Measurements from ENCODE around the gene RXFP4. TPM values are rescaled to one million over a fixed set of nuclear protein-coding genes. Genes with fewer than 3 reads are reported as not detected.
A peak's percentile ranks its signal among the peaks of the same experiment; 100 is the strongest.

The RXFP4 gene
- total and polyA plus RNA-seq, 2 of the 13 experiments (the other 11 are each of a cell fraction or from before 2014, with no cell fraction given), result 0.38 to 1.4 TPM

- 55% methylated on average over 4 of the region's 4 CpGs for WGBS (ENCODE audit: low lambda C conversion rate)
- Histone ChIP-seq H3K9me3 (ENCODE audit: low read length) (no peaks in the 10 kb centered on the region), H3K79me2 (ENCODE audit: insufficient read depth, low read length) (peaks cover 31% of the 10 kb centered on the region), H3K4me2 (ENCODE audit: low read depth, low read length) (peak overlapping the region; percentile 92), H4K20me1 (ENCODE audit: insufficient read depth, low read length) (no peaks in the 10 kb centered on the region), H3K36me3 (replicated peaks in 1 of 2; ENCODE audit: control insufficient read depth in 1 of 2, insufficient read depth in 2 of 2, low read length in 2 of 2) (no peaks in the 10 kb centered on the region), H2AFZ (ENCODE audit: low read length) (no peak overlapping the region), H3K4me1 (ENCODE audit: insufficient read depth, low read length) (peaks cover 87% of the 10 kb centered on the region), H3K27me3 (ENCODE audit: control insufficient read depth in 1 of 2, insufficient read depth in 2 of 2, low read length in 2 of 2) (no peaks in the 10 kb centered on the region; a peak in 1 of 5 replicates), H3K4me3 (replicated peaks in 1 of 3; ENCODE audit: insufficient read depth in 1 of 3, low read depth in 2 of 3, low read length in 3 of 3) (peak overlapping the region; percentile 85 to 92 (median 90)), H3K27ac (ENCODE audit: extremely low read length, insufficient read depth, low read length) (no peak overlapping the region), H3K9ac (ENCODE audit: insufficient read depth, low read depth, low read length) (peak overlapping the region; percentile 83; the same call in 1 of the 2 replicates)
- intact Hi-C loops (cut with micrococcal nuclease; ENCODE audit: unreplicated experiment), result loop anchor here (5.0 kb wide), 1 partner anchor 37 kb away; the partner anchor contains the start of gene RXFP4
- ChIA-PET POLR2A (interaction anchor here (1.0 to 13.5 kb wide), 8 partner anchors 12 to 87 kb away, joined by 4 to 390 read pairs (median 10); partner anchors contain the start of genes KHDC4 and RXFP4), CTCF (ENCODE audit: low intra/inter-chr PET ratio, low total read pairs) (no interaction called here)
- BruUV-seq (replicated peaks), result no TSS peak
- FAIRE-seq, result no peak
- TF ChIP-seq HOXA3 (CRISPR knock-in tag; IDR thresholded peaks at IDR 0.05) (no peak), TIGD3 (CRISPR knock-in tag; IDR thresholded peaks at IDR 0.05; ENCODE audit: borderline replicate concordance) (no peak), PBX2 (CRISPR knock-in tag; IDR thresholded peaks at IDR 0.05) (no peak), TP53 (CRISPR knock-in tag; conservative IDR thresholded peaks at IDR 0.05) (no peak), RFX1 (IDR thresholded peaks at IDR 0.05) (no peak), ZNF839 (CRISPR knock-in tag; IDR thresholded peaks at IDR 0.05; ENCODE audit: borderline replicate concordance) (no peak), ZNF460 (CRISPR knock-in tag; IDR thresholded peaks at IDR 0.05; ENCODE audit: borderline replicate concordance) (no peak), KMT2A (CRISPR knock-in tag; IDR thresholded peaks at IDR 0.05) (no peak)
- ATAC-seq, result no peak
- in situ Hi-C loops (cut with HindIII; ENCODE audit: extremely low pct_ligation_motif_present, low pct_unique_long_range_greater_than_20kb), result loop anchor here (10.0 kb wide), 1 partner anchor 45 kb away; the partner anchor contains the start of gene KHDC4
- no peak for DNase-seq (ENCODE audit: low spot score)
These were observed 38.3 kb downstream of the RXFP4 start for GRCh38 chr1:155979597-155980343.

Measured in HepG2 (cell line).